Activated naive CD4-positive, alpha-beta T cell treated with anti-CD3 and anti-CD28 coated beads, Interleukin-2, amount 50 U/mL, for 72 hours (primary cell): ENCODE results near the gene LIX1L. TPM values are rescaled to one million over a fixed set of nuclear protein-coding genes. Genes with fewer than 3 reads are reported as not detected.
"Not testable (repeated sequence)": the region's sequence is repeated elsewhere in the genome, so short reads cannot be mapped to it uniquely, and the experiment has no call there.

ENCODE experiments used
- ATAC-seq, 2 donors: fragments of 150-1000 bp; cut with Tn5 transposase; 2 replicates each; pipeline ENCODE4 v1.10.0; 2021; ENCODE audit warnings: mild to moderate bottlenecking in 2 of 2, moderate library complexity in 2 of 2
- DNase-seq, 2 donors: peaks; one replicate each; pipeline ENCODE4 v3.0.0; 2021 to 2022; ENCODE audit warnings: low spot score in 2 of 2
- H3K27ac Mint-ChIP-seq, 2 donors: one replicate each; pipeline ENCODE4 v1.8.0; 2022; ENCODE audit warnings: mild to moderate bottlenecking in 2 of 2, mixed read lengths in 2 of 2
- H3K36me3 Mint-ChIP-seq, 2 donors: one replicate each; pipeline ENCODE4 v1.8.0; 2022; ENCODE audit warnings: mixed read lengths in 2 of 2
- H3K9me3 Mint-ChIP-seq, 2 donors: one replicate each; pipeline ENCODE4 v1.8.0; 2022; ENCODE audit warnings: mixed read lengths in 2 of 2
- total RNA-seq, 2 donors: library from RNA; stranded (reverse); gene quantifications; one replicate each; pipeline ENCODE4 v1.2.3, GENCODE V29; 2022

LIX1L gene
- total RNA-seq, 2 donors from 2014 or later, result 47.9 to 50.1 TPM

DNA sequence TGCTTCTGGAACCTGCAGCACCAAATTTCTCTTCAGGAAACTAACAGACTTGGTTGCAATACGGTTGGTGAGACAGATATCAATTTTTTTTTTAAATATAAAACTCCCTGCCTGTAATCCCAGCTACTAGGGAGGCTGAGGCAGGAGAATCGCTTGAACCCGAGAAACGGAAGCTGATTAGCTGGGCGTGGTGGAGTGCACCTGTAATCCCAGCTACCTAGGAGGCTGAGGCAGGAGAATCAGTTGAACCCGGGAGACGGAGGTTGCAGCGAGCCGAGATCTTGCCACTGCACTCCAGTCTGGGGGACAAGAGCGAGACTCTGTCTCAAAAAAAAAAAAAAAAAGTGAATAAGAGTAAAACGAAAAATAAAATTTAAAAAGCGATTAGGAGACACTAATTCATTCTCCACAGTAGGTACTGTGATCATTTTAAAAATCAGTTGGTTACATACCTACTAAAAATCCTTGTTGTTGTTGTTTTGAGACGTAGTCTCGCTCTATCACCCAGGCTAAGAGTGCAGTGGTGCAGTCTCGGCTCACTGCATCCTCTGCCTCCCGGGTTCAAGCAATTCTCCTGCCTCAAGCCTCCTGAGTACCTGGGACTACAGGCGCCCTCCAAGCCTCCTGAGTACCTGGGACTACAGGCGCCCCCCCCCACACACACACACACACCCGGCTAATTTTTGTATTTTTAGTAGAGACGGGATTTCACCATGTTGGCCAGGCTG, 29.7 kb downstream of the LIX1L start:
- ATAC-seq, result no peak
- no peak for DNase-seq
- no peaks in the 10 kb centered on the region for H3K9me3 Mint-ChIP-seq
- peak overlapping the region in 1 of 2 donors; percentile 92 for H3K27ac Mint-ChIP-seq
- H3K36me3 Mint-ChIP-seq, result peaks cover 0 to 10% of the 10 kb centered on the region in 2 donors

DNA sequence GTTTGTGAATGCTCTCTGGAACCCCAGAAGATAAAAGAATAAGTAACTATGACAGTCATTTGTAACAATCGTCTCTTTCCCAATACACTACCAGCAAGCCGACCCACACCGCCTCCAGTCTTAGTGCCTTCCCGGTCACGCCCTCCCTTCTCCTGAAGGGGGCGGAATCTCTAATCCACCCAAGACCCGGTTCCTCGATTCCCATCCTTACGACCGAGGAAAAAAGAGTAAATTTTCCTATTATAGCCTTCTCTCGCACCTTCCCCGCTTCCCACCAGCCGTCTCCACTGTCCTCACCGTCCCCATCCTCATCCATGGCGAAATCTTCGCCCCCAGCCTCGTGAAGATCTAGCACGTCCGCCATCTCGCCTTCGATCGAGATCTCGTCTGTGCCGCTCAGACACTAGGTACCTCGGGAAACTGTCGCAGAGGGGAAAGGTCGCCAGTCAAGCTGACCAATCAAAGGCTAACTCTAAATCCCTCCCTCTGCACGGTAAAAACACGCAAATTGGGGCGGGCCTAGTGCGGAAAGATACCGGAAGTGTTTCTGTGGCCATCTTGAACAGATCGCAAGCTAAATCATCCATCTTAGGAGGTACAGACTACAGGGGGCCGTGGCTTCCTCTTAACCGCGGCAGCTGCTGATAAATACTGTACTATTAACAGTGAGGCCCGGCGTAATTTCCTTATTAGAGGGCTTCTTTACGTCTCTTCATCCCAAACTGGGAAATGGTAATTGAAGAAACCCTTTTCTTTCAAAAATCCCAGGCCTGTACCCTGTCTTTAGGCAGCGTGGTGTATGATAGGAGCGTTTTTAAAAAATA, 30.5 kb downstream of the LIX1L start, which contains the start of gene RBM8A:
RBM8A (minus strand) TSS at position 422 of the 824 bp plus-strand sequence; CDS start at position 364, 58 bp downstream.
- H3K36me3 Mint-ChIP-seq, result peaks cover 0 to 13% of the 10 kb centered on the region in 2 donors
- ATAC-seq, result peak; percentile 95 to 97

DNA sequence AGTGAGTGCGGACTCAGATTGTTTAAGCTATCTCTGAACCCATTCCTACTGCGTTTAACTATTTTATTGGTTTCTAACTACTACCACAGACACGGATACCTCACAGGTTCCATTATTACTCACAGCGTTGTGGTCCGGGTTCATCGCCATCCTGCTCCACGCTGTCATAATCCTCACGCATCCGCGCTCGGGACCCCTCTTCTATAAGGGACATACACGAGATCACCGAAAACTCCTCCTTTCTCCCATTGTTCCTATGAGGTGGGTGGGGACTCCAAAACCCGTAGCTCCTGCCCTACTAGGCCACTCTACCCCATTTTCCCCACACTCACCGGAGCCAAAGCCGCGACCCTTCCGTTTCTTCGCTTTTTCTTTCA, 31.1 kb downstream of the LIX1L start:
- Mint-ChIP-seq H3K27ac (no peak overlapping the region), H3K36me3 (peaks cover 0 to 13% of the 10 kb centered on the region in 2 donors), H3K9me3 (no peaks in the 10 kb centered on the region)
- DNase-seq (peak; percentile 47 to 68), ATAC-seq (peak; percentile 61 to 72)

More for the DNA sequence above, 30.5 kb downstream of the LIX1L start, which contains the start of gene RBM8A:
- H3K9me3 Mint-ChIP-seq, result no peaks in the 10 kb centered on the region
- H3K27ac Mint-ChIP-seq, result peak within 1 kb of the TSS in 1 of 2 donors; percentile 92
- peak; percentile 89 to 93 for DNase-seq

DNA sequence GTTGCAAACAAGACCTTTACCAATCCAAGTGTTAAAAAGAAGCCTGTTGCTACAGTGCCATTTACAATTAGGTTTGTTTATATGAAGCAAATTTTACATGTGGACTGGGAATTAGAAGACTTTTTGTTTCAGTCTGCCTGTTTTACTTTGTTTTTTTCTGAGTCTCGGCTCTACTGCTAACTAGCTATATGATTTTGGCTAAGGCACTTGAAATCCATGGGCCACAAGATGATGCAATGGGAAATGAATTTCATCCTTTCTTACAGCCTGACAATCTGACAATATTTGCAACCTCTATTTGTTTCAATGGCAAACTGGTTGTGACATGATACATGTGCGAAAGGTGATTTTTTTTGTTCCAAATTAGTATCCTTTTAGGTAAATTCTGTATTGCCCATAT, 35.6 kb downstream of the LIX1L start:
- no peaks in the 10 kb centered on the region for H3K9me3 Mint-ChIP-seq
- no peak overlapping the region for H3K27ac Mint-ChIP-seq
- DNase-seq (no peak), ATAC-seq (no peak)
- peaks cover 7 to 11% of the 10 kb centered on the region in 2 donors for H3K36me3 Mint-ChIP-seq

DNA sequence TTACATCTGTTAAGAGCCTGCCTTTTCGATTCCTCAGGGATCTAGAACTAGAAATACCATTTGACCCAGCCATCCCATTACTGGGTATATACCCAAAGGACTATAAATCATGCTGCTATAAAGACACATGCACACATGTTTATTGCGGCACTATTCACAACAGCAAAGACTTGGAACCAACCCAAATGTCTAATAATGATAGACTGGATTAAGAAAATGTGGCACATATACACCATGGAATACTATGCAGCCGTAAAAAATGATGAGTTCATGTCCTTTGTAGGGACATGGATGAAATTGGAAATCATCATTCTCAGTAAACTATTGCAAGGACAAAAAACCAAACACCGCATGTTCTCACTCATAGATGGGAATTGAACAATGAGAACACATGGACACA, 37.5 kb downstream of the LIX1L start:
- Mint-ChIP-seq H3K36me3 (peaks cover 16 to 22% of the 10 kb centered on the region in 2 donors), H3K27ac (peak overlapping the region; percentile 46 to 90)
- ATAC-seq, DNase-seq, H3K9me3 Mint-ChIP-seq: not testable (repeated sequence)

DNA sequence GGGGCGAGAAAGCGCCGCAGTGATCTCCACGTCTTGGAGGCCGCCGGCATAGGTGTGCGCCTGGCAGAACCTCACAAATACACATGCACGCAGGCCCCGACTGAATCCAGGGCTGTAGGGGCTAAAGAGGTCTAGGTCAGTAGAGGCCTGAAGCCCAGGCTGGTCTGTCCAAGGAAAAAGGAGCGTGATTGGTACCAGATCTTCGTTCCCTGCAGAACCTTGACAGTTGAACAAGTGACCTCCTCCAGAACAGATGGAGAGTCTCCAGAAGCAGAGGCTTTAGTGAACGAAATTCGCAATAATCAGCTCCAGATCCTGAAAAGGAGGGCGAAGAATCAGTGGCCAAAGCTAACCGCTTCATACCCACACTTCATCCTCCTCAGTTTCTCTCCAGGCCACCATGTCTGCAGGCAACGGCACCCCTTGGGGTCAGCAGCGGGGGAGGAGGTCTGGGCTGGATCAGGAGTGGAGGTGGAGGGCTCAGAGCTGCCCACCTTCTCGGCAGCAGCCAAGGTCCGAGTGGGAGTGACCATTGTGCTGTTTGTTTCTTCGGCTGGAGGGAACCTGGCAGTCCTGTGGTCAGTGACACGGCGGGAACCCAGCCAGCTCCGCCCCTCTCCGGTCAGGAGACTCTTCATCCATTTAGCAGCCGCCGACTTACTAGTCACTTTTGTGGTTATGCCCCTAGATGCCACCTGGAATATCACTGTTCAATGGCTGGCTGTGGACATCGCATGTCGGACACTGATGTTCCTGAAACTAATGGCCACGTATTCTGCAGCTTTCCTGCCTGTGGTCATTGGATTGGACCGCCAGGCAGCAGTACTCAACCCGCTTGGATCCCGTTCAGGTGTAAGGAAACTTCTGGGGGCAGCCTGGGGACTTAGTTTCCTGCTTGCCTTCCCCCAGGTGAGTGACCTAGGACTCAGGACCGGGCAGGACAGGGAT, 38.6 kb downstream of the LIX1L start:
- ATAC-seq, result peak; percentile 34 to 41
- H3K9me3 Mint-ChIP-seq, result no peaks in the 10 kb centered on the region
- peak in 1 of 2 donors; percentile 68 for DNase-seq
- H3K36me3 Mint-ChIP-seq, result peaks cover 16 to 22% of the 10 kb centered on the region in 2 donors
- H3K27ac Mint-ChIP-seq, result peak overlapping the region; percentile 90 to 97

DNA sequence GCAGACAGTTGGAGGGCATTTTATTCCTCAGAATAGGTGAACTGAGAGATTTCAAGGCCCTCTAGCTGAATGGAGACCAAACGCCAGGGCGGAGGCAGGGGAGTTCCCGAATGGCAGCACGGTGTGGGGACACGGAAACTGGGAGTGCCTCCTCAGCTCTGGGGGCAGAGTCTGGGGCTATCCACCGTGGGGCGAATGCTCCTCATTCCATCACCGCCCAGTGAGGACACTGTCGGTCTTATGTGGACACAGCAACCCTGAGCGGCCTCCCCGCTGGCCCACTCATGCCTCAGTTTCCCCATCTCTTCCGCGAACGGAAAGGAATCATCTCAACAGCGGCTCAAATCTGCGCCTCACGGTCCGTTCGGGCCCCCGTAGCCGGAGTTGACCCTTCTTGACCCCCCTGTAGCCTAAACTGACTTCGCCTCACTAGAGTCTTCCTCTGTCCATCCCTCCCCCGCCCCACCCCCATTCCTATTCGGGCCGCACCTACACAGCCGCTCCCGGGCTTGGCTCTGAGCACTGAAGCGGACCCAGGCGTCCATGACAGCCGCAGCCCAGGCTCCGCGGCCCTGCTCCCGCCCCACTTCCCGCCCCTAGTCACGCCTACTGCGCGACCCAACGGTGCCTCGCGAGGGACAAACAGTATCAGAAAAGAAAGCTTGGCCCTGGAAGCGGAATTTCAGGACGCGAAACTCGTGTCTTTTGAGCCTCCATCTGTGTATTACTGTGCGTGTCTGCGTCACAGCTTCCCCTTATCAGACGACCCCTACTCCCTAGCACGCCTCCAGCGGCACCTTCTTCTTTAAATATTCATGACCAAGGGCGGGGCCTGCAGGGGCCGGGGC, 39.4 kb downstream of the LIX1L start, which contains the start of gene PEX11B:
PEX11B (minus strand) TSS at position 574 of the 848 bp plus-strand sequence; CDS start at position 545, 29 bp downstream.
- peak; percentile 90 to 93 for ATAC-seq
- H3K9me3 Mint-ChIP-seq, result no peaks in the 10 kb centered on the region
- DNase-seq, result peak; percentile 90 to 92
- H3K36me3 Mint-ChIP-seq, result peaks cover 16 to 21% of the 10 kb centered on the region in 2 donors
- peak within 1 kb of the TSS; percentile 90 to 97 for H3K27ac Mint-ChIP-seq

DNA sequence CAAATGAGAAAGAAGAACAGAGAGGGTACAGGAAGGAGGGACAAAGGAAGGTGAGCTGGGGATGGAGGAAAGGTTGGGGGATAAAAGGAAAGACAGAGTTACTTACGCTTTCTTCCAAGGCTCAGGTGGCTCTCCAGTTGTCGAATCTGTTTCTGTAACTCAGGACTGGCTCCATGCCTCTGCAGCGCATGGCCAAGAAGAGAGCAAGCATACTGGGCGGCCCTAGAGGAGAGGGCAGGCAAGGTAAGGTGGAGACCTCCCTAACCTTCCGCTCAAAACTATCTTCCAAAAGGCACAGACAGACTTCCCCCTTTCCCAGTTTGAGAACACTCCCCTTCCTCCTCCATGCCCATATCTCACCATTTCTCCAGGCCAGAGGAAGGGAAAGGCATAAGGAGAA, 40.2 kb downstream of the LIX1L start:
- ATAC-seq, result no peak
- Mint-ChIP-seq H3K27ac (peak overlapping the region; percentile 90), H3K9me3 (no peaks in the 10 kb centered on the region), H3K36me3 (peaks cover 15 to 16% of the 10 kb centered on the region in 2 donors)
- no peak for DNase-seq

DNA sequence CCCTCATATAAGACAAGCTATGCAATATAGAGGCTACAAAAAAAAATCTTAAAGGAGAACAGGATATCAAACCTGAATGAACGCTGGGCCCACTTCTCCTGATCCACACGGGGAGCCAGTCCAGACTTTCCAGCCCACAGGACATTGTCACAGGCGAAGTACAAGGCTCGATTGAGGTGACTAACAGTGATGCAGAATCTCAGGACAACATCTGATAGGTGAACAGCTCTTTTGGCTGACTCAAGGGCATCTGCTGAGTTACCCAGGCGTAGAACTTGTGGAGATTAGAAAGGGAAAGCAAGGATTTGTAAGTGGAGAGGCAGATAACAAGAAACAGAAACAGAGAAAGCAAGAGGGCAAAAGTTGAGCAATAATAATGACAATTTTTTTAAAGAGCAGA, 41.1 kb downstream of the LIX1L start:
- H3K27ac Mint-ChIP-seq, result peak overlapping the region in 1 of 2 donors; percentile 90
- no peak for ATAC-seq
- H3K36me3 Mint-ChIP-seq, result peaks cover 15 to 16% of the 10 kb centered on the region in 2 donors
- no peak for DNase-seq
- no peaks in the 10 kb centered on the region for H3K9me3 Mint-ChIP-seq

DNA sequence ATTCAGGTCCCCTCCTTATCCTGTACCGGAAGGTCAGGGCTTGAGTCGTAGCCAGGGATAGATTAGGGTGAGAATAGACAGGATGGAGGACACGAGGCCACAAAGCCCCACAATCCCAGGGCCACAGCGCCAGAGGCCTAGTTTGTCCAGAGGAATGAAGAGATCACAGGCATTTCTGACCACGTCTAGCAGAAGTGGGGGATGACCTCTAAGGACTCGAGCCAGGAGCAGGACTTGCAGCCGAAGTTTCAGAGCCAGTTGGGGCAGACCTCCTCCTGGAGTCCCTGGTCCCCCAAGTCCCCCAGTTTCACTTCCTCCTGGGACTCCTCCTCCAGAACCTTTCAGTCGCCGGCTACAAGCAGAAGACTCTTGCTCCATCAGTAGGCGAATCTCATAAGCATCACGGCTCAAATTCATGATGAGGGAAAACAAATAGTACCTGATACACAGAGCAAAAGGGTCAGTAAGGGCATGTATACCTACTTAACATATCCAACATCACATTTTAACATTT, 45.6 kb downstream of the LIX1L start:
- no peak for ATAC-seq
- peak in 1 of 2 donors; percentile 44 for DNase-seq
- H3K27ac Mint-ChIP-seq, result peak overlapping the region in 1 of 2 donors; percentile 50
- peaks cover 5 to 15% of the 10 kb centered on the region in 2 donors for H3K36me3 Mint-ChIP-seq
- H3K9me3 Mint-ChIP-seq, result no peaks in the 10 kb centered on the region

DNA sequence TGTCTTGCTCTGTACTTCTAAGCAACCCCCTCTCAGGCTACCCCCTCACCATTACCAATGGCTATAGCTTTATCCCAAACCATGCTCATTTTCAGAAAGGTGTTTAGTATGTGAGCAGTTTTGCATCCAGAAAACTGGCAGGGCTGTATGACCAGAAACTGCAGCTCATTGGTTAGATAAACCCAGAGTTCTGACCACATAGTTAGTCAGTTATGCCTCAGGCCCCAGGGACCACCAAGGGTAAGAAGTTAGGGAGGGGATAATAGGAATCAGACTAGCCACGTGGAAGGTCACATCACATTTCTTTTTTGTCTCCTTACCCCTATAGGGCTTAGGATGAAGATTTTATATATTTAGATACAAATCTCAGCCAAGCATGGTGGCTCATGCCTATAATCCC, 49.2 kb downstream of the LIX1L start:
- Mint-ChIP-seq H3K27ac (peak overlapping the region in 1 of 2 donors; percentile 13), H3K9me3 (no peaks in the 10 kb centered on the region), H3K36me3 (no peaks in the 10 kb centered on the region)
- no peak for ATAC-seq
- DNase-seq, result peak in 1 of 2 donors; percentile 0

DNA sequence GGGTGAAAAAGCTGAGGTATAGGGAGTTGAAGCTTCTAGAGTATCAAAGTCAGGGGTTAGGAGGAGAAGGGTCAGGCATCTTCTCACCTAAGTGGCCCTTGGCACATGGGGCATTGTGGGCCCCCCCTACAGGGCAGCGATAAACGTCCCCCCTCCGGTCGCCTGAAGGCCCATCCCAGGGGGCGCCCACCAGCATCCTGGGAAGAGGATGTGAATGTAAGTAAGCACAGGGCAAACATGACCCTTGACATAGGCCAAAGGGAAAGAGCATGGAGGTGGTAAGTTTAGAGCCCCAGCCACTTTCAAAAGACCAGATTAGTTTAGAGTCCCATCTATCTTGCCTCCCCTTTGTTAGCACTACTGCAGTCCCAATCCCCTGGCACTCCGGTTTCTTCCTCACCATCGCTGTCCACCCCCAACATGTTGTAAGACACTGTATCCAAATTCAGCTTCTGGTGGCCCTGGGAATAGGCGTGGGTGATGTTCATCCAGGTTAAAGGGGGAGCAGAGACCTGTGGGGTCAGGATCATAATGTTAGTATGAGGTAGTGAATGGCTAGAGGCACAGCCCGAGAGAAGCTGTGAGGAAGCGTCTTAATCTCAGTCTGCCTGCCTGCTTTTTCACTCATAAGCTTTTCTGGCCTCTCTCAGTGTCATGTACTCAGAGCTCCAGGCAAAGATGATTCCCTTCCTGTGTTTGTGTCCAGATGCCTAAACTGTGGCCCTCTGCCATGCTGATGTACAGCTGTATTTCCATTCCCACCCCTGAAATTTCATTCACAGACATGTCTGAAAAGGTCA, 50.7 kb downstream of the LIX1L start:
- Mint-ChIP-seq H3K27ac (no peak overlapping the region), H3K36me3 (no peaks in the 10 kb centered on the region), H3K9me3 (no peaks in the 10 kb centered on the region)
- DNase-seq (peak in 1 of 2 donors; percentile 45), ATAC-seq (no peak)

DNA sequence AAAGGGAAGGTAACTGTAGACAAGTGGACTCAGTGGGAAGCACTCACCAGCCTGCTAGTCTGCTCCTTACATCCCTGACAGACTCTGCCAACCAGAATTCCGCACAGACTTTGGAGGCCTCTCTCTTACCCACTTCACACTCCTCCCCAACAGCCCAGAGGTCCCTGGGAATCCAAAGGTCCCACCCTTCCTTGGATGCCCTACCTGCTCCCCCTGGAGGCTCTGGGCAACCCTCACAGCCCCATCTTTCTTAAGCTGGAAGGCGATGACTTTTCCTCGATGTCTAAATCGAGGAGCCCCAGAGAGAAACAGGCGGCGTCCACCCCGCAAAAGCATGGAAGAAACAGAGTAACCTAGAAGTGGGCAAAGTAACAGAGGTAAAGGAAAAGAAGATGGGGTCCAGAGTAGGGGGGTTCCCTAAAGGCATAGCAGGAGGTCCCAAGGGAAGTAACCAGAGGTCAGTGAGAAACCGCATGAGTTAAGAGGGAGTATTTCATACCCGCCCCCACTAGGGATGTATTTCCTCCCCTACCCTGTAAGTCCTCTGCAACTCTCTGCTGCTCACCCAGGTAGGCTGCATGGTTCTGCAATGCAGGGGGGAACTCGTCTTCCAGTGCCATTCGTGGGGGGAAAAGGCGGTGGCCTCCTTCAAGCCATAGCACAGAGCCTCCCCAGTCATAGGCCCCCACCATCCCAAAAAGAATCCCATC, 56.4 kb downstream of the LIX1L start:
- Mint-ChIP-seq H3K27ac (no peak overlapping the region), H3K9me3 (no peaks in the 10 kb centered on the region), H3K36me3 (no peaks in the 10 kb centered on the region)
- peak in 1 of 2 donors; percentile 6 for DNase-seq
- ATAC-seq, result no peak

DNA sequence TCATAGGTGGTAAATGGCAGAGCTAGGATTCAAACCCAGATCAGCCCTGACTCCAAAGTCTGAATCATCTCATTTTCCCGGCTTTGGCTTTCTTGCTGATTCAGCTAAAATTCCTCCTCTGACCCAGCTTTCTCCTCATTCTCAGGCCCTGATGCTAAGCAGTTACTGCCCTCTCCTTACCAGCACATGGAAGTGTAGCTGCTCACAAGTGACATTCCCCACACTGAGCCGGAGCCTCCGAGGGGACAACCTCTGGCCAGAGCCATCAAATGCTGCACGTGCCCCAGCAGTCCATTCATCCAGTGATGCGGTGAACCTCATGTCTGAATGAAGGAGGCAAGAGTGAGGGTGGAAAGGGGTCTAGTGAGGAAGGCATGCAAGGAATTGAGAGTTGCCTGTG, 59.1 kb downstream of the LIX1L start:
- Mint-ChIP-seq H3K9me3 (no peaks in the 10 kb centered on the region), H3K36me3 (no peaks in the 10 kb centered on the region), H3K27ac (no peak overlapping the region)
- ATAC-seq (no peak), DNase-seq (peak in 1 of 2 donors; percentile 30)
